OCI-LY3 (cell line): ENCODE measurements around the gene FUOM.

ENCODE experiments used
- H2AFZ ChIP-seq: fragments of 200-600, 300-600 bp; shearing (Covaris generic); 2 replicates; pipeline ENCODE4 v1.6.0; 2014; ENCODE audit warnings: antibody characterized with exemption, low read depth, low read length
- H3K27ac ChIP-seq: fragments of 200-600, 300-600 bp; sonication (generic); 2 replicates; pipeline ENCODE4 v1.5.1; 2014; ENCODE audit warnings: mild to moderate bottlenecking, low read length, moderate library complexity, mixed read lengths
- H3K27me3 ChIP-seq: fragments of 200-600, 300-600 bp; sonication (generic); 2 replicates; pipeline ENCODE4 v1.6.1; 2014; ENCODE audit warnings: low read depth, low read length, mixed read lengths
- H3K36me3 ChIP-seq: fragments of 200-600, 300-600 bp; sonication (generic); replicated peaks from 2 replicates; pipeline ENCODE3; 2014; ENCODE audit warnings: low read depth, low read length, mixed read lengths
- H3K4me1 ChIP-seq: fragments of 300-600, 200-600 bp; sonication (generic); 2 replicates; pipeline ENCODE4 v1.6.1; 2014; ENCODE audit warnings: low read length, mixed read lengths
- H3K4me2 ChIP-seq: fragments of 200-600, 300-600 bp; sonication (generic); 2 replicates; pipeline ENCODE4 v1.6.1; 2014; ENCODE audit warnings: low read length, mixed read lengths
- H3K4me3 ChIP-seq: fragments of 300-600, 200-600 bp; sonication (generic); 2 replicates; pipeline ENCODE4 v1.5.1; 2014; ENCODE audit warnings: antibody characterized with exemption, mild to moderate bottlenecking, low read length, moderate library complexity
- H3K79me2 ChIP-seq: fragments of 300-600, 200-600 bp; shearing (Covaris generic); 2 replicates; pipeline ENCODE4 v1.6.1; 2014; ENCODE audit warnings: mild to moderate bottlenecking, low read length, mixed read lengths
- H3K9ac ChIP-seq: fragments of 300-600, 200-600 bp; shearing (Covaris generic); 2 replicates; pipeline ENCODE4 v1.6.0; 2014; ENCODE audit warnings: mild to moderate bottlenecking, low read length, moderate library complexity
- H3K9me3 ChIP-seq: fragments of 200-600, 300-600 bp; shearing (Covaris generic); 2 replicates; pipeline ENCODE4 v1.6.1; 2014; ENCODE audit warnings: low read length, mixed read lengths; ENCODE audit not compliant: insufficient read depth
- H4K20me1 ChIP-seq: fragments of 200-600, 300-600 bp; sonication (generic); 2 replicates; pipeline ENCODE4 v1.6.1; 2016; ENCODE audit warnings: low read length, mixed read lengths; ENCODE audit not compliant: insufficient read depth
- CTCF ChIP-seq: fragments of 200-600, 300-600 bp; sonication (generic); IDR thresholded peaks from 2 replicates; pipeline ENCODE4 v1.5.1; 2014; ENCODE audit warnings: antibody characterized with exemption, low read length, low read depth
- EZH2phosphoT487 ChIP-seq: fragments of 200-600 bp; shearing (Covaris generic); IDR thresholded peaks from 2 replicates; pipeline ENCODE4 v1.6.1; 2018; ENCODE audit warnings: antibody characterized with exemption, mixed run types, low read depth

The FUOM gene

GRCh38 chr10:133311570-133311969, 46.2 kb downstream of the FUOM start:
- Histone ChIP-seq H3K36me3 (peaks cover 4% of the 10 kb centered on the region), H3K4me3 (no peak overlapping the region), H3K4me1 (peaks cover 14% of the 10 kb centered on the region), H2AFZ (no peak overlapping the region), H4K20me1 (peaks cover 4% of the 10 kb centered on the region), H3K79me2 (peaks cover 21% of the 10 kb centered on the region), H3K27ac (no peak overlapping the region), H3K4me2 (no peak overlapping the region), H3K9ac (no peak overlapping the region), H3K27me3 (no peaks in the 10 kb centered on the region), H3K9me3 (no peaks in the 10 kb centered on the region)
- TF ChIP-seq CTCF (no peak), EZH2phosphoT487 (no peak)

GRCh38 chr10:133310789-133311188, 47.0 kb downstream of the FUOM start:
- TF ChIP-seq EZH2phosphoT487 (no peak), CTCF (no peak)
- peaks cover 4% of the 10 kb centered on the region for H4K20me1 ChIP-seq
- no peak overlapping the region for H3K27ac ChIP-seq
- peaks cover 4% of the 10 kb centered on the region for H3K36me3 ChIP-seq
- no peak overlapping the region for H3K4me2 ChIP-seq
- H3K9me3 ChIP-seq: no peaks in the 10 kb centered on the region
- peaks cover 20% of the 10 kb centered on the region for H3K4me1 ChIP-seq
- no peak overlapping the region for H3K9ac ChIP-seq
- peaks cover 27% of the 10 kb centered on the region for H3K79me2 ChIP-seq
- H3K27me3 ChIP-seq: no peaks in the 10 kb centered on the region
- H2AFZ ChIP-seq: no peak overlapping the region
- H3K4me3 ChIP-seq: no peak overlapping the region

GRCh38 chr10:133310399-133310755, 47.4 kb downstream of the FUOM start:
- peaks cover 24% of the 10 kb centered on the region for H3K4me1 ChIP-seq
- H3K4me2 ChIP-seq: no peak overlapping the region
- H3K79me2 ChIP-seq: peaks cover 31% of the 10 kb centered on the region
- H3K9ac ChIP-seq: no peak overlapping the region
- no peak overlapping the region for H2AFZ ChIP-seq
- no peak for TF ChIP-seq EZH2phosphoT487
- TF ChIP-seq CTCF: no peak
- H3K27me3 ChIP-seq: no peaks in the 10 kb centered on the region
- H3K36me3 ChIP-seq: peaks cover 4% of the 10 kb centered on the region
- H3K27ac ChIP-seq: no peak overlapping the region
- no peaks in the 10 kb centered on the region for H3K9me3 ChIP-seq
- no peak overlapping the region for H3K4me3 ChIP-seq
- H4K20me1 ChIP-seq: peaks cover 4% of the 10 kb centered on the region

- Histone ChIP-seq H4K20me1 (peaks cover 4% of the 10 kb centered on the region), H3K9ac (no peak overlapping the region)
- TF ChIP-seq CTCF: no peak
- TF ChIP-seq EZH2phosphoT487: no peak
Observed at GRCh38 chr10:133309720-133310398, 48.0 kb downstream of the FUOM start.

More at GRCh38 chr10:133309720-133310398, 48.0 kb downstream of the FUOM start:
- peaks cover 4% of the 10 kb centered on the region for H3K36me3 ChIP-seq
- no peak overlapping the region for H2AFZ ChIP-seq
- H3K79me2 ChIP-seq: peaks cover 35% of the 10 kb centered on the region
- no peaks in the 10 kb centered on the region for H3K9me3 ChIP-seq
- H3K4me1 ChIP-seq: peaks cover 27% of the 10 kb centered on the region
- peak overlapping the region; percentile 64 for H3K4me2 ChIP-seq
- peak overlapping the region; percentile 100; the same call in 1 of the 2 replicates for H3K4me3 ChIP-seq
- H3K27ac ChIP-seq: no peak overlapping the region
- H3K27me3 ChIP-seq: no peaks in the 10 kb centered on the region
